Thoracic aorta (tissue), 2 donors: Measurements from ENCODE around the gene GABBR2. TPM values are rescaled to one million over a fixed set of nuclear protein-coding genes. Genes with fewer than 3 reads are reported as not detected.

Source experiments
- ATAC-seq: fragments of 150-250 bp; one replicate; pipeline ENCODE4 v1.8.0; 2017; ENCODE audit warnings: low read depth; ENCODE audit not compliant: insufficient number of reproducible peaks, low FRiP score
- DNase-seq: peaks from one replicate; pipeline ENCODE4 v3.0.0-alpha.2; 2020; ENCODE audit warnings: low spot score
- H3K27ac ChIP-seq, 2 donors: fragments of 200-600 bp; sonication (generic); 1 replicate in 1 of 2; 2 replicates in 1 of 2; pipeline ENCODE4 v1.5.1; 2016; ENCODE audit warnings: mild to moderate bottlenecking in 2 of 2, moderate library complexity in 2 of 2
- H3K27me3 ChIP-seq: fragments of 200-600 bp; sonication (generic); replicated peaks from 2 replicates; pipeline ENCODE4 v1.6.0; 2016; ENCODE audit warnings: mild to moderate bottlenecking; ENCODE audit not compliant: insufficient read depth
- H3K36me3 ChIP-seq: fragments of 200-600 bp; sonication (generic); one replicate; pipeline ENCODE4 v1.5.1; 2016
- H3K4me1 ChIP-seq, 2 donors: fragments of 200-600 bp; sonication (generic); 1 replicate in 1 of 2; 2 replicates in 1 of 2; pipeline versions ENCODE4 v1.5.1 to v1.6.0; 2016; ENCODE audit warnings: low read depth in 2 of 2, mild to moderate bottlenecking in 1 of 2; ENCODE audit not compliant: control insufficient read depth in 1 of 2
- H3K4me3 ChIP-seq: fragments of 200-600 bp; sonication (generic); 2 replicates; pipeline ENCODE4 v1.5.1; 2016; ENCODE audit warnings: mild to moderate bottlenecking
- H3K9me3 ChIP-seq: fragments of 200-600 bp; sonication (generic); 2 replicates; pipeline ENCODE4 v1.5.1; 2016
- CTCF ChIP-seq: fragments of 200-600 bp; sonication (generic); IDR thresholded peaks from one replicate; pipeline ENCODE4 v1.5.1; 2019; ENCODE audit warnings: antibody characterized with exemption
- total RNA-seq, 2 donors: library from RNA; depleted of rRNA; stranded (reverse); fragments of >200 nt; gene quantifications; one replicate each; pipeline versions ENCODE4 v1.1.0 to v1.2.3, GENCODE V29; 2016

The GABBR2 gene
- total RNA-seq, 2 donors from 2014 or later, result not detected

- no peak overlapping the region for H3K27ac ChIP-seq
Observed at GRCh38 chr9:98378206-98378780, 330.4 kb downstream of the GABBR2 start.

GRCh38 chr9:98375138-98375726 is 333.5 kb downstream of the GABBR2 start:
- no peak overlapping the region for H3K27ac ChIP-seq
- DNase-seq, result no peak
- H3K27me3 ChIP-seq, result no peaks in the 10 kb centered on the region
- TF ChIP-seq CTCF, result no peak
- H3K4me3 ChIP-seq, result no peak overlapping the region
- ATAC-seq, result no peak
- no peaks in the 10 kb centered on the region for H3K4me1 ChIP-seq
- no peaks in the 10 kb centered on the region for H3K36me3 ChIP-seq
- H3K9me3 ChIP-seq, result no peaks in the 10 kb centered on the region

More at GRCh38 chr9:98378206-98378780, 330.4 kb downstream of the GABBR2 start:
- no peak for ATAC-seq
- Histone ChIP-seq H3K36me3 (no peaks in the 10 kb centered on the region), H3K9me3 (no peaks in the 10 kb centered on the region), H3K4me1 (no peaks in the 10 kb centered on the region), H3K4me3 (no peak overlapping the region), H3K27me3 (no peaks in the 10 kb centered on the region)
- no peak for TF ChIP-seq CTCF
- DNase-seq, result no peak

GRCh38 chr9:98374385-98375051 is 334.2 kb downstream of the GABBR2 start:
- no peak for TF ChIP-seq CTCF
- no peak for DNase-seq
- no peak overlapping the region for H3K4me3 ChIP-seq
- H3K27me3 ChIP-seq, result no peaks in the 10 kb centered on the region
- H3K9me3 ChIP-seq, result no peaks in the 10 kb centered on the region
- H3K27ac ChIP-seq, result no peak overlapping the region
- no peaks in the 10 kb centered on the region for H3K4me1 ChIP-seq
- no peak for ATAC-seq
- no peaks in the 10 kb centered on the region for H3K36me3 ChIP-seq

GRCh38 chr9:98373609-98374008 is 335.1 kb downstream of the GABBR2 start:
- no peaks in the 10 kb centered on the region for H3K27me3 ChIP-seq
- DNase-seq, result no peak
- no peak for ATAC-seq
- no peaks in the 10 kb centered on the region for H3K9me3 ChIP-seq
- H3K36me3 ChIP-seq, result no peaks in the 10 kb centered on the region
- TF ChIP-seq CTCF, result no peak
- no peaks in the 10 kb centered on the region for H3K4me1 ChIP-seq
- no peak overlapping the region for H3K27ac ChIP-seq
- no peak overlapping the region for H3K4me3 ChIP-seq

- no peaks in the 10 kb centered on the region for H3K4me1 ChIP-seq
- no peaks in the 10 kb centered on the region for H3K36me3 ChIP-seq
- no peak for DNase-seq
- no peak overlapping the region for H3K27ac ChIP-seq
- H3K27me3 ChIP-seq, result no peaks in the 10 kb centered on the region
- H3K4me3 ChIP-seq, result no peak overlapping the region
- H3K9me3 ChIP-seq, result no peaks in the 10 kb centered on the region
- TF ChIP-seq CTCF, result no peak
- ATAC-seq, result no peak
Observed at GRCh38 chr9:98372077-98372836, 336.5 kb downstream of the GABBR2 start.
